Measurements from ENCODE around the gene MED15. TPM values are rescaled to one million over a fixed set of nuclear protein-coding genes. Genes with fewer than 3 reads are reported as not detected.

The MED15 gene
- polyA plus RNA-seq, 2 donors, result 31.0 to 55.9 TPM

- H3K27ac ChIP-seq (ENCODE audit: low read depth in 2 of 2, low read length in 1 of 2), result no peak overlapping the region
- WGBS, 2 donors, result 90 to 95% methylated on average over 14 of the region's 14 CpGs
- peaks cover 0 to 24% of the 10 kb centered on the region in 2 donors for H3K4me1 ChIP-seq (ENCODE audit: control insufficient read depth in 2 of 2, insufficient read depth in 2 of 2, low read length in 1 of 2)
Observed at GRCh38 chr22:20554824-20555223, 47.4 kb downstream of the MED15 start.

GRCh38 chr22:20558534-20558933 is 51.1 kb downstream of the MED15 start:
- Histone ChIP-seq H3K27ac (ENCODE audit: low read depth in 2 of 2, low read length in 1 of 2) (no peak overlapping the region), H3K4me3 (ENCODE audit: low read depth in 1 of 2, low read length in 2 of 2) (no peak overlapping the region), H3K9me3 (ENCODE audit: control insufficient read depth in 2 of 2, insufficient read depth in 1 of 2, low read depth in 1 of 2, low read length in 1 of 2) (no peaks in the 10 kb centered on the region), H3K36me3 (ENCODE audit: control insufficient read depth in 2 of 2, insufficient read depth in 2 of 2, low read length in 1 of 2) (peaks cover 5 to 34% of the 10 kb centered on the region in 2 donors), H3K27me3 (ENCODE audit: control insufficient read depth in 1 of 2, insufficient read depth in 2 of 2, low read length in 2 of 2) (no peaks in the 10 kb centered on the region), H3K4me1 (ENCODE audit: control insufficient read depth in 2 of 2, insufficient read depth in 2 of 2, low read length in 1 of 2) (peaks cover 0 to 9% of the 10 kb centered on the region in 2 donors)
- 94 to 99% methylated on average over 2 of the region's 2 CpGs for WGBS, 2 donors

More at GRCh38 chr22:20554824-20555223, 47.4 kb downstream of the MED15 start:
- H3K27me3 ChIP-seq (ENCODE audit: control insufficient read depth in 1 of 2, insufficient read depth in 2 of 2, low read length in 2 of 2), result no peaks in the 10 kb centered on the region
- H3K9me3 ChIP-seq (ENCODE audit: control insufficient read depth in 2 of 2, insufficient read depth in 1 of 2, low read depth in 1 of 2, low read length in 1 of 2), result no peaks in the 10 kb centered on the region
- H3K36me3 ChIP-seq (ENCODE audit: control insufficient read depth in 2 of 2, insufficient read depth in 2 of 2, low read length in 1 of 2), result peaks cover 5 to 40% of the 10 kb centered on the region in 2 donors
- no peak overlapping the region for H3K4me3 ChIP-seq (ENCODE audit: low read depth in 1 of 2, low read length in 2 of 2)

DNA sequence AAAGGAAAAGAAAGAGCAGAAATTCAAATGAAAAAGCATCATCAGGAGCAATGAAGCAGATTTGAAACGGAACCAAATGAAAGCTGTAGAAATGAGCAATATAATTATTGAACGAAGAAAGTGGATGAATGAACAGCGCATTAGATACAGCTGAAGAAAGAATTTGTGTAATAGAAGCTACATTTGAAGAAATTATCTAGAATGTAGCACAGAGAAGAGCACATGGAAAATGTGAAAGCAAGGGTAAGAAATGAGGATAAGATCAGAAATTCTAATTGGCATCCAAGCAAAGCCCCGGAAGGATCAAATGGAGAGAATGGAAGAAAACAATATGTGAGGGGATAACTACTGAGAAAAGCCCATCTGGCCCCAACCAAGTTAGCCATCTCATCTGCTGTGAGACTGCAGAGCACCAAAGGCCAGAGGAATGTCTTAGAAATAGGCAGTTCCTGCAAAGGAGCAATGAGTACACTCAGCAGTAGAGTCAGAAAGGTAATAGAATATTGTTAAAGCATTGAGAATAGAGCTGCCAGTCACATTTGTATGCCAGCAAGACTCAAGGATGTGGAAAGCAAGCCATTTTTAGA is 51.9 kb downstream of the MED15 start:
- Histone ChIP-seq H3K4me1 (ENCODE audit: control insufficient read depth in 2 of 2, insufficient read depth in 2 of 2, low read length in 1 of 2) (peaks cover 0 to 5% of the 10 kb centered on the region in 2 donors), H3K4me3 (ENCODE audit: low read depth in 1 of 2, low read length in 2 of 2) (no peak overlapping the region), H3K9me3 (ENCODE audit: control insufficient read depth in 2 of 2, insufficient read depth in 1 of 2, low read depth in 1 of 2, low read length in 1 of 2) (no peaks in the 10 kb centered on the region), H3K27ac (ENCODE audit: low read depth in 2 of 2, low read length in 1 of 2) (no peak overlapping the region), H3K27me3 (ENCODE audit: control insufficient read depth in 1 of 2, insufficient read depth in 2 of 2, low read length in 2 of 2) (no peaks in the 10 kb centered on the region), H3K36me3 (ENCODE audit: control insufficient read depth in 2 of 2, insufficient read depth in 2 of 2, low read length in 1 of 2) (peaks cover 5 to 29% of the 10 kb centered on the region in 2 donors)
- 84 to 95% methylated on average over 4 of the region's 4 CpGs for WGBS, 2 donors

DNA sequence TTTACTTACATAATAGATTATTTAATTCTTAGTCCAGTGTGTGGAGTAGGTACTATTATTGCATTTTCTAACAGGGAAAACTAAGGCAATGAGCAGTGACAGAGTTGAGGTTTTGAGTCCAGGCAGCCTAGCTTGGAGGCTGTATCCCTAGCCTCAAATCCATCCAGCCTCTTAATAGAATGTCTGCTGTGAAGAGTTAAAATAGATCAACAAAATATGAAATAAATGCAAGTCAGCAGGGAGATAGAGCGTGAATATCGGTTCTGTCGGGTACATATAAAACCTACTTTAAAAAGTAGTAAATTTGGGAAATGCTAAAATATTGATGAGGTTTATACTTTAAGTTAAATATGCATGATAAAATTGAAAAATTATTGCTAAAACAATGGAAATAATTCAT is 53.3 kb downstream of the MED15 start:
- peaks cover 3 to 26% of the 10 kb centered on the region in 2 donors for H3K36me3 ChIP-seq (ENCODE audit: control insufficient read depth in 2 of 2, insufficient read depth in 2 of 2, low read length in 1 of 2)

GRCh38 chr22:20561882-20562281 is 54.5 kb downstream of the MED15 start:
- 85 to 88% methylated on average over 4 of the region's 4 CpGs for WGBS, 2 donors
- H3K36me3 ChIP-seq (ENCODE audit: control insufficient read depth in 2 of 2, insufficient read depth in 2 of 2, low read length in 1 of 2), result peaks cover 8 to 30% of the 10 kb centered on the region in 2 donors
- no peaks in the 10 kb centered on the region for H3K9me3 ChIP-seq (ENCODE audit: control insufficient read depth in 2 of 2, insufficient read depth in 1 of 2, low read depth in 1 of 2, low read length in 1 of 2)
- peaks cover 5 to 9% of the 10 kb centered on the region in 2 donors for H3K4me1 ChIP-seq (ENCODE audit: control insufficient read depth in 2 of 2, insufficient read depth in 2 of 2, low read length in 1 of 2)
- H3K4me3 ChIP-seq (ENCODE audit: low read depth in 1 of 2, low read length in 2 of 2), result no peak overlapping the region
- no peak overlapping the region for H3K27ac ChIP-seq (ENCODE audit: low read depth in 2 of 2, low read length in 1 of 2)
- H3K27me3 ChIP-seq (ENCODE audit: control insufficient read depth in 1 of 2, insufficient read depth in 2 of 2, low read length in 2 of 2), result no peaks in the 10 kb centered on the region

More for the DNA sequence above, 53.3 kb downstream of the MED15 start:
- Histone ChIP-seq H3K4me3 (ENCODE audit: low read depth in 1 of 2, low read length in 2 of 2) (no peak overlapping the region), H3K27ac (ENCODE audit: low read depth in 2 of 2, low read length in 1 of 2) (no peak overlapping the region), H3K4me1 (ENCODE audit: control insufficient read depth in 2 of 2, insufficient read depth in 2 of 2, low read length in 1 of 2) (peaks cover 0 to under 1% of the 10 kb centered on the region in 2 donors), H3K27me3 (ENCODE audit: control insufficient read depth in 1 of 2, insufficient read depth in 2 of 2, low read length in 2 of 2) (no peaks in the 10 kb centered on the region), H3K9me3 (ENCODE audit: control insufficient read depth in 2 of 2, insufficient read depth in 1 of 2, low read depth in 1 of 2, low read length in 1 of 2) (no peaks in the 10 kb centered on the region)
- WGBS, 2 donors, result 97 to 99% methylated on average over 3 of the region's 3 CpGs

DNA sequence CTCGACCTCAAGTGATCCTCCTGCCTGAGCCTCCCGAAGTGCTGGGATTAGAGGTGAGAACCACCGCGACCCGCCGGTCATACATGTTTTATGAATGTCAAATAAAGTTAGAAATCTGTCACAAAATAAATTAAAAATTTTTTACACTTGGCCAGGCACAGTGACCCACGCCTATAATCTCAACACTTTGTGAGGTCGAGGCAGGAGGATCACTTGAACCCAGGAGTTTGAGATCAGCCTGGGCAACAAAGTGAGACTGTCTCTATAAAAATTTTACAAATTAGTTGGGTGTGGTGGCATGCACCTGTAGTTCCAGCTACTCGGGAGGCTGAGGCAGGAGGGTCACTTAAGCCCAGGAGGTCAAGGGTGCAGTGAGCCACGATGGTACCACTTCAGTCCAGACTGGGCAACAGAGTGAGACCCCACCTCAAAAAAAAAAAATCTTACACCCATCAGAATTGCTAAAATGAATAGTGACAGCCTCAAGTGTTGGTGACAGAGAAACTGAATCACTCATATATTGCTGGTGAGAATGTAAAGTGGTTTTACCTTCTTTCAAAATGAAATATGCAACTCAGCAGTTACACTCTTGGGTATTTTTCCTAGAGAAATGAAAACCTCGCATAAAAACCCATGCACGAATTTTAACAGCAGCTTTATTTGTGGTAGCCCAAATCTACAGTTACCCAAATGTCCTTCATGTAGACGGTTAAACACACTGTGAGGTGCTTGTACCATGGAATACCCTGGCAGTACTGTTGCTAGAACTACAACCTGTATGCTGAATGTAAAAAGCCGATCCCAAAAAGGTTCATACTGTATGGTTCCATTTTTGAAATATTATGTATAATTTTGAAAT is 55.4 kb downstream of the MED15 start:
- 89 to 92% methylated on average over 14 of the region's 14 CpGs for WGBS, 2 donors
- H3K4me1 ChIP-seq (ENCODE audit: control insufficient read depth in 2 of 2, insufficient read depth in 2 of 2, low read length in 1 of 2), result peaks cover 6 to 15% of the 10 kb centered on the region in 2 donors
- no peak overlapping the region for H3K27ac ChIP-seq (ENCODE audit: low read depth in 2 of 2, low read length in 1 of 2)
- H3K36me3 ChIP-seq (ENCODE audit: control insufficient read depth in 2 of 2, insufficient read depth in 2 of 2, low read length in 1 of 2), result peaks cover 9 to 34% of the 10 kb centered on the region in 2 donors
- no peak overlapping the region for H3K4me3 ChIP-seq (ENCODE audit: low read depth in 1 of 2, low read length in 2 of 2)
- no peaks in the 10 kb centered on the region for H3K27me3 ChIP-seq (ENCODE audit: control insufficient read depth in 1 of 2, insufficient read depth in 2 of 2, low read length in 2 of 2)
- no peaks in the 10 kb centered on the region for H3K9me3 ChIP-seq (ENCODE audit: control insufficient read depth in 2 of 2, insufficient read depth in 1 of 2, low read depth in 1 of 2, low read length in 1 of 2)

GRCh38 chr22:20563466-20563906 is 56.1 kb downstream of the MED15 start:
- no peak overlapping the region for H3K27ac ChIP-seq (ENCODE audit: low read depth in 2 of 2, low read length in 1 of 2)
- WGBS, 2 donors, result 77 to 80% methylated on average over 4 of the region's 4 CpGs
- H3K9me3 ChIP-seq (ENCODE audit: control insufficient read depth in 2 of 2, insufficient read depth in 1 of 2, low read depth in 1 of 2, low read length in 1 of 2), result no peaks in the 10 kb centered on the region
- H3K36me3 ChIP-seq (ENCODE audit: control insufficient read depth in 2 of 2, insufficient read depth in 2 of 2, low read length in 1 of 2), result peaks cover 9 to 38% of the 10 kb centered on the region in 2 donors
- no peaks in the 10 kb centered on the region for H3K27me3 ChIP-seq (ENCODE audit: control insufficient read depth in 1 of 2, insufficient read depth in 2 of 2, low read length in 2 of 2)
- H3K4me1 ChIP-seq (ENCODE audit: control insufficient read depth in 2 of 2, insufficient read depth in 2 of 2, low read length in 1 of 2), result peaks cover 8 to 21% of the 10 kb centered on the region in 2 donors
- H3K4me3 ChIP-seq (ENCODE audit: low read depth in 1 of 2, low read length in 2 of 2), result no peak overlapping the region

GRCh38 chr22:20563941-20564371 is 56.5 kb downstream of the MED15 start:
- WGBS, 2 donors, result 62 to 63% methylated on average over 13 of the region's 13 CpGs
- Histone ChIP-seq H3K4me1 (ENCODE audit: control insufficient read depth in 2 of 2, insufficient read depth in 2 of 2, low read length in 1 of 2) (peaks cover 13 to 26% of the 10 kb centered on the region in 2 donors), H3K27me3 (ENCODE audit: control insufficient read depth in 1 of 2, insufficient read depth in 2 of 2, low read length in 2 of 2) (no peaks in the 10 kb centered on the region), H3K4me3 (ENCODE audit: low read depth in 1 of 2, low read length in 2 of 2) (no peak overlapping the region), H3K27ac (ENCODE audit: low read depth in 2 of 2, low read length in 1 of 2) (no peak overlapping the region), H3K36me3 (ENCODE audit: control insufficient read depth in 2 of 2, insufficient read depth in 2 of 2, low read length in 1 of 2) (peaks cover 9 to 36% of the 10 kb centered on the region in 2 donors), H3K9me3 (ENCODE audit: control insufficient read depth in 2 of 2, insufficient read depth in 1 of 2, low read depth in 1 of 2, low read length in 1 of 2) (no peaks in the 10 kb centered on the region)

- 88 to 90% methylated on average over 13 of the region's 13 CpGs for WGBS, 2 donors
- peak overlapping the region in 1 of 2 donors; percentile 3 for H3K27ac ChIP-seq (ENCODE audit: low read depth in 2 of 2, low read length in 1 of 2)
Observed at GRCh38 chr22:20565079-20565734, 57.8 kb downstream of the MED15 start.

More at GRCh38 chr22:20565079-20565734, 57.8 kb downstream of the MED15 start:
- Histone ChIP-seq H3K27me3 (ENCODE audit: control insufficient read depth in 1 of 2, insufficient read depth in 2 of 2, low read length in 2 of 2) (no peaks in the 10 kb centered on the region), H3K9me3 (ENCODE audit: control insufficient read depth in 2 of 2, insufficient read depth in 1 of 2, low read depth in 1 of 2, low read length in 1 of 2) (no peaks in the 10 kb centered on the region), H3K36me3 (ENCODE audit: control insufficient read depth in 2 of 2, insufficient read depth in 2 of 2, low read length in 1 of 2) (peaks cover 9 to 34% of the 10 kb centered on the region in 2 donors), H3K4me3 (ENCODE audit: low read depth in 1 of 2, low read length in 2 of 2) (no peak overlapping the region), H3K4me1 (ENCODE audit: control insufficient read depth in 2 of 2, insufficient read depth in 2 of 2, low read length in 1 of 2) (peaks cover 13 to 35% of the 10 kb centered on the region in 2 donors)
